Gastrocnemius medialis (tissue), 4 donors: Measurements from ENCODE around the gene P2RX2.

Experiments used
- CTCF ChIP-seq, 5 experiments: fragments of 450-650 bp in 3 of 5; fragments of 200-600 bp in 2 of 5; sonication (generic) in 2 of 5; IDR thresholded peaks in 4 of 5; conservative IDR thresholded peaks in 1 of 5; 1 replicate in 4 of 5; 2 replicates in 1 of 5; pipeline ENCODE4 v1.5.1; 2016 to 2019; ENCODE audit warnings: antibody characterized with exemption in 5 of 5, mild to moderate bottlenecking in 3 of 5, moderate library complexity in 3 of 5
- POLR2A ChIP-seq, 2 donors: fragments of 450-650 bp; IDR thresholded peaks; one replicate each; pipeline ENCODE4 v1.6.1; 2017; ENCODE audit warnings: antibody characterized with exemption in 2 of 2, mild to moderate bottlenecking in 2 of 2, moderate library complexity in 2 of 2

- no peak for TF ChIP-seq CTCF (IDR thresholded peaks at IDR 0.05 in 4 of 5, conservative IDR thresholded peaks at IDR 0.05 in 1 of 5)
- no peak for TF ChIP-seq POLR2A (IDR thresholded peaks at IDR 0.05)
Measured at GRCh38 chr12:132619071-132619385, 452 bp downstream of the P2RX2 start.
